ENCODE data around the gene TLR8.
"Not testable (repeated sequence)": the region's sequence is repeated elsewhere in the genome, so short reads cannot be mapped to it uniquely, and the experiment has no call there.

TLR8 gene

GRCh38 chrX:12962041-12962504 lies 55.7 kb downstream of the TLR8 start:
- no peak overlapping the region for H3K4me3 ChIP-seq (ENCODE audit: low read depth, low read length)
- DNase-seq (ENCODE audit: low read depth, low spot score) = no peak
- CTCF ChIA-PET = interaction anchor here (1.1 kb wide), 1 partner anchor 15 kb away, joined by 3 read pairs; no protein-coding TSS in a partner anchor
- no peak for TF ChIP-seq CTCF (IDR thresholded peaks at IDR 0.05; ENCODE audit: insufficient read depth, low read length, missing control alignments)
- POLR2A ChIA-PET = no interaction called here

GRCh38 chrX:12963210-12963850 lies 56.9 kb downstream of the TLR8 start:
- CTCF ChIA-PET; H3K4me3 ChIP-seq (ENCODE audit: low read depth, low read length); DNase-seq (ENCODE audit: low read depth, low spot score); POLR2A ChIA-PET: not testable (repeated sequence)

GRCh38 chrX:12965131-12965940 lies 58.9 kb downstream of the TLR8 start:
- DNase-seq (ENCODE audit: low read depth, low spot score) = no peak
- no peak for TF ChIP-seq CTCF (IDR thresholded peaks at IDR 0.05; ENCODE audit: insufficient read depth, low read length, missing control alignments)
- H3K4me3 ChIP-seq (ENCODE audit: low read depth, low read length) = no peak overlapping the region
- ChIA-PET CTCF (interaction anchor here (0.7 kb wide), 1 partner anchor 19 kb away, joined by 4 read pairs; no protein-coding TSS in a partner anchor), POLR2A (no interaction called here)

- CTCF ChIA-PET = no interaction called here
- POLR2A ChIA-PET = no interaction called here
- no peak overlapping the region for H3K4me3 ChIP-seq (ENCODE audit: low read depth, low read length)
- no peak for DNase-seq (ENCODE audit: low read depth, low spot score)
- TF ChIP-seq CTCF (IDR thresholded peaks at IDR 0.05; ENCODE audit: insufficient read depth, low read length, missing control alignments) = no peak
Observed at GRCh38 chrX:12966151-12966550, 59.7 kb downstream of the TLR8 start.

GRCh38 chrX:12967711-12968465 lies 61.5 kb downstream of the TLR8 start:
- ChIA-PET POLR2A (no interaction called here), CTCF (interaction anchor here (1.5 kb wide), 1 partner anchor 21 kb away, joined by 6 read pairs; no protein-coding TSS in a partner anchor)
- DNase-seq (ENCODE audit: low read depth, low spot score) = no peak
- no peak for TF ChIP-seq CTCF (IDR thresholded peaks at IDR 0.05; ENCODE audit: insufficient read depth, low read length, missing control alignments)
- no peak overlapping the region for H3K4me3 ChIP-seq (ENCODE audit: low read depth, low read length)

GRCh38 chrX:12970691-12971202 lies 64.3 kb downstream of the TLR8 start:
- DNase-seq (ENCODE audit: low read depth, low spot score) = no peak
- POLR2A ChIA-PET = interaction anchor here (1.0 kb wide), 1 partner anchor 8 kb away, joined by 3 read pairs; no protein-coding TSS in a partner anchor
- CTCF ChIA-PET = interaction anchor here (0.6 to 2.7 kb wide), 4 partner anchors 13 to 518 kb away, joined by 3 to 11 read pairs (median 5); no protein-coding TSS in a partner anchor
- peak; percentile 41 for TF ChIP-seq CTCF (IDR thresholded peaks at IDR 0.05; ENCODE audit: insufficient read depth, low read length, missing control alignments)
- no peak overlapping the region for H3K4me3 ChIP-seq (ENCODE audit: low read depth, low read length)

Measured in AG04449 (cell line).